ENCODE data around the gene PACSIN1.

Gene PACSIN1

GRCh38 chr6:34557228-34557627, 91.4 kb downstream of the PACSIN1 start:
- Histone ChIP-seq H3K27me3 (ENCODE audit: control insufficient read depth in 1 of 2, insufficient read depth in 1 of 2, low read length in 2 of 2) (peaks cover 0 to 32% of the 10 kb centered on the region in 2 experiments), H3K4ac (ENCODE audit: low read depth in 1 of 2, low read length in 2 of 2) (no peak overlapping the region)

DNA sequence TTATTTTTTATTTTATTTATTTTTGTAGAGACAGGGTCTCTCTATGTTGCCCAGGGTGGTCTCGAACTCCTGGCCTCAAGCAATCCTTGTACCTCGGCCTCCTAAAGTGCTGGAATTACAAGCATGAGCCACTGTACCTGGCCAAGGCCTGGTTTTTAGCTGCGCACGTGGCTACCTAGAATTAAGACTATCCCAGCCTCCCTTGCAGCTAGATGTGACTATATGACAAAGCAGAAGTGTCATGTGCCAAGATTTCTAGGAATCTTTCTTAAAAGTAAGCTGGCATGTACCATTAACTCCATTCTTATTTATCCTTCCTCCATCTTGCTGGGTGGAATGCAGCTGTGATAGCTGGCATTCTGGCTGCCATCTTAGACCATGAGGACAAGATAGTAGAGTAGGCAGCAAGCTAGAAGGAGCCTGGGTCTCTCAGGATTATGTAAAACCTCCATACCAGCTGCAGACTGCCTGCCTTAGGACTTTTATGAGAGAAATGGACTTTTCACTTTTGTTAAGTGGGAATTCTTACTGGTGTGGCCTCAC, 92.4 kb downstream of the PACSIN1 start:
- peaks cover 0 to 3% of the 10 kb centered on the region in 2 experiments for H3K36me3 ChIP-seq (ENCODE audit: control insufficient read depth in 1 of 2, insufficient read depth in 2 of 2, low read depth in 1 of 2, low read length in 2 of 2)
- H3K9ac ChIP-seq (ENCODE audit: low read length), result no peak overlapping the region
- H4K8ac ChIP-seq (ENCODE audit: low read length), result no peak overlapping the region
- no peak overlapping the region for H2BK120ac ChIP-seq (ENCODE audit: low read depth, low read length)
- peaks cover 23% of the 10 kb centered on the region for H3K4me1 ChIP-seq (ENCODE audit: control insufficient read depth, insufficient read depth, low read depth, low read length)
- 93% methylated on average over 4 of the region's 4 CpGs for WGBS
- H2AK5ac ChIP-seq (ENCODE audit: low read length, severe bottlenecking), result no peak overlapping the region
- H3K79me1 ChIP-seq (replicated peaks; ENCODE audit: low read length, poor library complexity, severe bottlenecking), result no peaks in the 10 kb centered on the region
- H3K18ac ChIP-seq (ENCODE audit: low read depth in 1 of 2, low read length in 2 of 2), result no peak overlapping the region
- no peak overlapping the region for H3K23ac ChIP-seq (ENCODE audit: low read length in 2 of 2)
- H3K14ac ChIP-seq (ENCODE audit: low read length in 2 of 2), result no peak overlapping the region
- H3K27me3 ChIP-seq (ENCODE audit: control insufficient read depth in 1 of 2, insufficient read depth in 1 of 2, low read length in 2 of 2), result peaks cover 0 to 27% of the 10 kb centered on the region in 2 experiments
- H2BK5ac ChIP-seq (ENCODE audit: low read depth, low read length, poor library complexity, severe bottlenecking), result no peak overlapping the region
- H3K4ac ChIP-seq (ENCODE audit: low read depth in 1 of 2, low read length in 2 of 2), result no peak overlapping the region
- no peak for DNase-seq
- H3K27ac ChIP-seq (ENCODE audit: low read length, poor library complexity, severe bottlenecking), result no peak overlapping the region
- H2AFZ ChIP-seq (ENCODE audit: low read depth, low read length), result no peak overlapping the region
- H2BK15ac ChIP-seq (ENCODE audit: low read depth, poor library complexity, severe bottlenecking), result no peak overlapping the region
- peaks cover 7% of the 10 kb centered on the region for H3K9me3 ChIP-seq (ENCODE audit: control insufficient read depth, low read length)
- no peak overlapping the region for H3K4me2 ChIP-seq (ENCODE audit: low read length, poor library complexity, severe bottlenecking)
- no peak overlapping the region for H4K91ac ChIP-seq (ENCODE audit: low read length)
- no peak overlapping the region for H3K4me3 ChIP-seq (ENCODE audit: insufficient read depth in 1 of 2, low read depth in 1 of 2, low read length in 2 of 2)
- H2BK12ac ChIP-seq (ENCODE audit: low read length in 2 of 2), result no peak overlapping the region

More at GRCh38 chr6:34557228-34557627, 91.4 kb downstream of the PACSIN1 start:
- H2AFZ ChIP-seq (ENCODE audit: low read depth, low read length), result no peak overlapping the region
- peaks cover 7% of the 10 kb centered on the region for H3K9me3 ChIP-seq (ENCODE audit: control insufficient read depth, low read length)
- no peak overlapping the region for H2BK5ac ChIP-seq (ENCODE audit: low read depth, low read length, poor library complexity, severe bottlenecking)
- no peak overlapping the region for H3K4me2 ChIP-seq (ENCODE audit: low read length, poor library complexity, severe bottlenecking)
- H2AK5ac ChIP-seq (ENCODE audit: low read length, severe bottlenecking), result no peak overlapping the region
- no peak overlapping the region for H3K4me3 ChIP-seq (ENCODE audit: insufficient read depth in 1 of 2, low read depth in 1 of 2, low read length in 2 of 2)
- H3K14ac ChIP-seq (ENCODE audit: low read length in 2 of 2), result no peak overlapping the region
- no peak overlapping the region for H2BK12ac ChIP-seq (ENCODE audit: low read length in 2 of 2)
- H4K8ac ChIP-seq (ENCODE audit: low read length), result no peak overlapping the region
- peaks cover 0 to 3% of the 10 kb centered on the region in 2 experiments for H3K36me3 ChIP-seq (ENCODE audit: control insufficient read depth in 1 of 2, insufficient read depth in 2 of 2, low read depth in 1 of 2, low read length in 2 of 2)
- H3K23ac ChIP-seq (ENCODE audit: low read length in 2 of 2), result no peak overlapping the region
- no peak overlapping the region for H3K9ac ChIP-seq (ENCODE audit: low read length)
- no peak overlapping the region for H2BK15ac ChIP-seq (ENCODE audit: low read depth, poor library complexity, severe bottlenecking)
- no peak for DNase-seq
- no peak overlapping the region for H2BK120ac ChIP-seq (ENCODE audit: low read depth, low read length)
- H3K18ac ChIP-seq (ENCODE audit: low read depth in 1 of 2, low read length in 2 of 2), result no peak overlapping the region
- peaks cover 23% of the 10 kb centered on the region for H3K4me1 ChIP-seq (ENCODE audit: control insufficient read depth, insufficient read depth, low read depth, low read length)
- H3K79me1 ChIP-seq (replicated peaks; ENCODE audit: low read length, poor library complexity, severe bottlenecking), result no peaks in the 10 kb centered on the region
- H4K91ac ChIP-seq (ENCODE audit: low read length), result no peak overlapping the region
- 91% methylated on average over 8 of the region's 9 CpGs for WGBS
- H3K27ac ChIP-seq (ENCODE audit: low read length, poor library complexity, severe bottlenecking), result no peak overlapping the region

- Histone ChIP-seq H3K27me3 (ENCODE audit: control insufficient read depth in 1 of 2, insufficient read depth in 1 of 2, low read length in 2 of 2) (peaks cover 5 to 30% of the 10 kb centered on the region in 2 experiments), H2BK5ac (ENCODE audit: low read depth, low read length, poor library complexity, severe bottlenecking) (no peak overlapping the region), H2BK12ac (ENCODE audit: low read length in 2 of 2) (no peak overlapping the region), H4K91ac (ENCODE audit: low read length) (no peak overlapping the region), H2BK120ac (ENCODE audit: low read depth, low read length) (peak overlapping the region; percentile 22), H3K4me2 (ENCODE audit: low read length, poor library complexity, severe bottlenecking) (no peak overlapping the region), H2BK15ac (ENCODE audit: low read depth, poor library complexity, severe bottlenecking) (no peak overlapping the region), H3K27ac (ENCODE audit: low read length, poor library complexity, severe bottlenecking) (no peak overlapping the region), H3K79me1 (replicated peaks; ENCODE audit: low read length, poor library complexity, severe bottlenecking) (no peaks in the 10 kb centered on the region), H3K9me3 (ENCODE audit: control insufficient read depth, low read length) (peaks cover 7% of the 10 kb centered on the region), H3K4me1 (ENCODE audit: control insufficient read depth, insufficient read depth, low read depth, low read length) (peaks cover 20% of the 10 kb centered on the region), H3K14ac (ENCODE audit: low read length in 2 of 2) (no peak overlapping the region), H2AK5ac (ENCODE audit: low read length, severe bottlenecking) (no peak overlapping the region), H3K18ac (ENCODE audit: low read depth in 1 of 2, low read length in 2 of 2) (no peak overlapping the region), H3K4ac (ENCODE audit: low read depth in 1 of 2, low read length in 2 of 2) (peak overlapping the region in 1 of 2 experiments; percentile 24), H3K23ac (ENCODE audit: low read length in 2 of 2) (no peak overlapping the region), H4K8ac (ENCODE audit: low read length) (no peak overlapping the region), H3K4me3 (ENCODE audit: insufficient read depth in 1 of 2, low read depth in 1 of 2, low read length in 2 of 2) (no peak overlapping the region), H3K36me3 (ENCODE audit: control insufficient read depth in 1 of 2, insufficient read depth in 2 of 2, low read depth in 1 of 2, low read length in 2 of 2) (peaks cover 0 to 2% of the 10 kb centered on the region in 2 experiments), H2AFZ (ENCODE audit: low read depth, low read length) (no peak overlapping the region), H3K9ac (ENCODE audit: low read length) (no peak overlapping the region)
- no peak for DNase-seq
- 70% methylated on average over 10 of the region's 10 CpGs for WGBS
These were observed 93.9 kb downstream of the PACSIN1 start for GRCh38 chr6:34559651-34560365.

GRCh38 chr6:34560366-34561226, 94.7 kb downstream of the PACSIN1 start:
- Histone ChIP-seq H2BK12ac (ENCODE audit: low read length in 2 of 2) (peak overlapping the region in 1 of 2 experiments; percentile 8), H3K79me1 (replicated peaks; ENCODE audit: low read length, poor library complexity, severe bottlenecking) (no peaks in the 10 kb centered on the region), H2BK5ac (ENCODE audit: low read depth, low read length, poor library complexity, severe bottlenecking) (no peak overlapping the region), H3K4me3 (ENCODE audit: insufficient read depth in 1 of 2, low read depth in 1 of 2, low read length in 2 of 2) (no peak overlapping the region), H3K23ac (ENCODE audit: low read length in 2 of 2) (no peak overlapping the region), H3K36me3 (ENCODE audit: control insufficient read depth in 1 of 2, insufficient read depth in 2 of 2, low read depth in 1 of 2, low read length in 2 of 2) (no peaks in the 10 kb centered on the region), H3K4me2 (ENCODE audit: low read length, poor library complexity, severe bottlenecking) (no peak overlapping the region), H3K14ac (ENCODE audit: low read length in 2 of 2) (peak overlapping the region in 1 of 2 experiments; percentile 82), H3K4me1 (ENCODE audit: control insufficient read depth, insufficient read depth, low read depth, low read length) (peaks cover 18% of the 10 kb centered on the region), H3K4ac (ENCODE audit: low read depth in 1 of 2, low read length in 2 of 2) (no peak overlapping the region), H4K91ac (ENCODE audit: low read length) (no peak overlapping the region), H3K9ac (ENCODE audit: low read length) (no peak overlapping the region), H2AFZ (ENCODE audit: low read depth, low read length) (no peak overlapping the region), H3K27ac (ENCODE audit: low read length, poor library complexity, severe bottlenecking) (no peak overlapping the region), H2AK5ac (ENCODE audit: low read length, severe bottlenecking) (no peak overlapping the region), H2BK120ac (ENCODE audit: low read depth, low read length) (no peak overlapping the region), H3K18ac (ENCODE audit: low read depth in 1 of 2, low read length in 2 of 2) (peak overlapping the region in 1 of 2 experiments; percentile 15), H2BK15ac (ENCODE audit: low read depth, poor library complexity, severe bottlenecking) (no peak overlapping the region), H3K27me3 (ENCODE audit: control insufficient read depth in 1 of 2, insufficient read depth in 1 of 2, low read length in 2 of 2) (peaks cover 5 to 35% of the 10 kb centered on the region in 2 experiments), H3K9me3 (ENCODE audit: control insufficient read depth, low read length) (peaks cover 7% of the 10 kb centered on the region), H4K8ac (ENCODE audit: low read length) (no peak overlapping the region)
- 12% methylated on average over 20 of the region's 20 CpGs for WGBS
- DNase-seq, result peak; percentile 76

Data from mesenchymal stem cell (in vitro differentiated cells and primary cell).